ENCODE measurements around the gene RNPS1. TPM values are rescaled to one million over a fixed set of nuclear protein-coding genes. Genes with fewer than 3 reads are reported as not detected.

The RNPS1 gene
- total RNA-seq, 2 donors from 2014 or later = 108 to 154 TPM

DNA sequence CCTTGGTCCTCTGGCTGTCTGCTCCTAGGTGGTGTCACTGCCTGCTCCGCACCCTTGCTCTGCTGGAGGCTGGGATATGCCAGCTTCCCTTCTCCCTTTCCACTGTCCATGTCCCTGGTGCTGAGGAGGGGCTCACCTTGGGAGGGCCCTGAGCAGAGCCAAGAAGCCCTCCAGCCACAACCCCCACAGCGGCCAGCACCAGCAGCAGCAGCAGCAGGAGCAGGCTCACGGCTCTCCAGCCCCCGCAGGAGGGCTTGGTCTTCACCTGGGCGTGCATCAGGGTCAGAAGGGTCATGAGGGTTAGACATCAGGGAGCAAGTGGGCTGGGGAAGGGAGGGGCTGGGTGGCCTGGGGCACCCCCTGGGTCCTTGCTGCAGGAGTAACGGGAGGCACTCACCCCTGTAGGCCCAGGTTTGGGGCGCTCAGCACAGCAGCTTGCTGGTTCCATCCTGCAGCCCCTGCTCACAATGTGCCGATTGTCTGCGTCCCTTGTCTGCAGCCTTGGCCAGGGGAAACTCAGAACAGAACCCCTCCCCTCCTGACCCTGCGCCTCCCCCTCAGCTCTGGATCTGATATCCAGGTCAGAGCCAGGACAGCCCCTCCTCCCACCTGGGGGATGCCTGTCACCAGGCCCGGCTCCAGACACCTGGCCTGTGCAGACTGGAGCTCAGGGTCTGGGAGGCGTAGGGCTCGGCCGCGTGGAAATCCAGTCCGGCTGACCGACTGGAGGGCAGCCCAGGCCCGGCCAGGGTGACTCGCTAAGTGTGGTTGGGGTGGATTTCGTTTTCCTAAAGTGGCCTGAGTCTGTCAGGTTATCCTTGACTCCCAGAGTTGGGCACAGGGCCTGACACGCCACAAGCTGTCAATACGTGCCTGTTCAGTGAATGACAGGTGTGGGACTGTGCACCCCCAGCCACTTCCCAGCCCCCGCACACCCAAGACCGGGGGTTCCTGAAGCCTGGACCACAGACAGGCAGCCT, 57.2 kb downstream of the RNPS1 start, which contains the start of gene BRICD5:
Gene BRICD5 (minus strand): TSS at position 478 of the 980 bp plus-strand sequence. CDS start 30 bp downstream, at position 448.
- H3K27me3 ChIP-seq = no peaks in the 10 kb centered on the region
- no peak for DNase-seq
- peaks cover 30% of the 10 kb centered on the region for H3K4me1 ChIP-seq
- H3K9ac ChIP-seq (ENCODE audit: low read depth in 2 of 2, low read length in 2 of 2) = no peak within 1 kb of the TSS
- H3K9me3 ChIP-seq = no peaks in the 10 kb centered on the region
- no peak within 1 kb of the TSS for H3K27ac ChIP-seq
- H3K36me3 ChIP-seq = peaks cover 8% of the 10 kb centered on the region
- no peak within 1 kb of the TSS for H3K4me3 ChIP-seq
- intact Hi-C loops (cut with DNase I) = no loop called here
- TF ChIP-seq, protein P1, sequence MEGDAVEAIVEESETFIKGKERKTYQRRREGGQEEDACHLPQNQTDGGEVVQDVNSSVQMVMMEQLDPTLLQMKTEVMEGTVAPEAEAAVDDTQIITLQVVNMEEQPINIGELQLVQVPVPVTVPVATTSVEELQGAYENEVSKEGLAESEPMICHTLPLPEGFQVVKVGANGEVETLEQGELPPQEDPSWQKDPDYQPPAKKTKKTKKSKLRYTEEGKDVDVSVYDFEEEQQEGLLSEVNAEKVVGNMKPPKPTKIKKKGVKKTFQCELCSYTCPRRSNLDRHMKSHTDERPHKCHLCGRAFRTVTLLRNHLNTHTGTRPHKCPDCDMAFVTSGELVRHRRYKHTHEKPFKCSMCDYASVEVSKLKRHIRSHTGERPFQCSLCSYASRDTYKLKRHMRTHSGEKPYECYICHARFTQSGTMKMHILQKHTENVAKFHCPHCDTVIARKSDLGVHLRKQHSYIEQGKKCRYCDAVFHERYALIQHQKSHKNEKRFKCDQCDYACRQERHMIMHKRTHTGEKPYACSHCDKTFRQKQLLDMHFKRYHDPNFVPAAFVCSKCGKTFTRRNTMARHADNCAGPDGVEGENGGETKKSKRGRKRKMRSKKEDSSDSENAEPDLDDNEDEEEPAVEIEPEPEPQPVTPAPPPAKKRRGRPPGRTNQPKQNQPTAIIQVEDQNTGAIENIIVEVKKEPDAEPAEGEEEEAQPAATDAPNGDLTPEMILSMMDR (IDR thresholded peaks at IDR 0.05) = no peak

DNA sequence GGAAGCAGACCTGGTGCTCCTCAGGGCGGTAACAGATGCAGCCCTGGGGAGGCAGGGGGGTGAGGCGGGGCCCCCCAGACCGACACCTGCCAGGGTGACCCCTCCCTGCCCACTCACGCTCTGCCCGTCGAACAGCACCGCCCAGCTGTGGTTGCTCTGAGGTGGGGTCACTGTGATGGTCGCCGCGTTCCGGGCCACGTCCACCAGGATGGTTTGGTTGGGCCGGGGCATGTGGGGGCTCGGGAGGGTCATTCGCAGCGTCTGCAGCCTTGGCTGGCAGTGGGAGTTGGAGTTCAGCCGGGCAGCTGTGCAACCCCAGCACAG, 58.0 kb downstream of the RNPS1 start:
- Histone ChIP-seq H3K36me3 (peaks cover 8% of the 10 kb centered on the region), H3K9me3 (no peaks in the 10 kb centered on the region), H3K4me3 (no peak overlapping the region), H3K27me3 (no peaks in the 10 kb centered on the region), H3K27ac (no peak overlapping the region), H3K4me1 (peaks cover 30% of the 10 kb centered on the region), H3K9ac (ENCODE audit: low read depth in 2 of 2, low read length in 2 of 2) (no peak overlapping the region)
- TF ChIP-seq, protein P1 (IDR thresholded peaks at IDR 0.05) = no peak
- DNase-seq = no peak
- intact Hi-C loops (cut with DNase I) = no loop called here

DNA sequence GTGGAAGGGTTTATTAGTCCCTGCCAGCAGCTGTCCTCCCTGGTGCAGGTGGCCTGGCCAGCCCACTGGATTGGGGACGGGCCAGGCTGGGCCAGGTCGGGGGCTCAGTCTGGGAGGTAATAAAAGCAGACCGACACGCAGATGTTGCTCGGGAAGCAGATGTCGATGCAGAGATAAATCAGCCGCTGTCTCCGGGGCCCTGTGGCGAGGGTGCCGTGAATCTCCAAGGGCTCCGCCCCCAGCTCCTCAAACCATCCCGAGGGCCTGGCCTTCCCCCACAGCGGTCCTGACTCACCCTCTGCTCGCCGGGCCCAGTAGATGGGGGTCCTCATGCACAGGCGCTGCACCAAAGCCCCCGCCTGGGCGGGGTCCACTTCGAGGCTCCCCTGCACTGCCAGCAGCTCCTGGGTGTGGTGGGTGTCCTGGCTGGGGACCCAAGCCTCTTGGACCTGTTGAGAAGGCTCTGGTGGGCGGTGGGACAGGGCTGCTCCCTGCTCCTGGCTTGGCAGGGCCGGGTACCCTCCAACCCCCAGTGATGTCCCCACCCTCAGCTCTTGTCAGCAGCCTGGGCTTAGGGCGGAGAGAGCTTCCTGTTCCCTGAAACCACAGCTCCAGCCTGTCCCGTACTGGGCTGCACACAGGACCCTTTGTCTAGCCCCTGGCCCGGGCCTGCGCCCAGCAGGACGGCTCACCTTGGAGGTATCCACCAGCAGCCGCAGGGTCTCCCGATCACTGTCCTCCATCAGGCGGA, 58.5 kb downstream of the RNPS1 start:
- H3K9ac ChIP-seq (ENCODE audit: low read depth in 2 of 2, low read length in 2 of 2) = no peak overlapping the region
- peaks cover 8% of the 10 kb centered on the region for H3K36me3 ChIP-seq
- H3K4me1 ChIP-seq = peaks cover 30% of the 10 kb centered on the region
- TF ChIP-seq, protein P1 (IDR thresholded peaks at IDR 0.05) = no peak
- DNase-seq = no peak
- intact Hi-C loops (cut with DNase I) = loop anchor here (10.0 kb wide), 1 partner anchor 305 kb away; the partner anchor contains the start of gene ATP6V0C
- H3K27me3 ChIP-seq = no peaks in the 10 kb centered on the region
- H3K4me3 ChIP-seq = no peak overlapping the region
- H3K9me3 ChIP-seq = no peaks in the 10 kb centered on the region
- no peak overlapping the region for H3K27ac ChIP-seq

DNA sequence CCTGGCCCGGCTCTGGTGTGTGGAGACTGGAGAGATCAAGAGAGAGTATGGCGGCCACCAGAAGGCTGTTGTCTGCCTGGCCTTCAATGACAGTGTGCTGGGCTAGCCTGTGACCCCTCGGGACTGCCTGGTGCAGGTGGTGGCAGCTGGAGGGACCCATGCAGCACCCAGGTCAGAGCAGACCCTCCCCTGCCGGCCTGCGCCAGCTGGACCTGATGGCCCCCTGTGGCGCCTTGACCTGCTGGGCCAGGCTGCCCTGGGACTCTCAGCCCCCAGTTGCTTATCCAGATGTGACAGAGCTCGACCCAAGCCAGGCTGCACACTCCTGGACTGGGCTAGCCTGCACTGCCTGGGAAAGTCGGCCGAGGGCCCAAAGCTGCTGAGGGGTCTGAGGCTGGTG, 59.2 kb downstream of the RNPS1 start:
- Histone ChIP-seq H3K4me1 (peaks cover 29% of the 10 kb centered on the region), H3K9ac (ENCODE audit: low read depth in 2 of 2, low read length in 2 of 2) (no peak overlapping the region)
- DNase-seq = no peak

DNA sequence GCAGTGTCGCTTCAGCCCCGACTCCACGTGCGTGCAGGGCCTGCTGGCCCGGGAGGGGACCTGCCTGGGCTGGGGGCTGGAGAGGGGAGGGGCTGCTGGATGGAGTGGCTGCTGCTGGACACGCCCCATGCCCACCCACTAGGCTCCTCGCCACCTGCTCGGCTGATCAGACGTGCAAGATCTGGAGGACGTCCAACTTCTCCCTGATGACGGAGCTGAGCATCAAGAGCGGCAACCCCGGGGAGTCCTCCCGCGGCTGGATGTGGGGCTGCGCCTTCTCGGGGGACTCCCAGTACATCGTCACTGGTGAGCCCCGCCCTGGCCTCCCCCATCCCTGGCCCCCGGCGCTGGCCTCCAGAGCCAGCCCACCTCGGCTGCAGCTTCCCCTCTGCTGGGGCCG, 59.6 kb downstream of the RNPS1 start:
- TF ChIP-seq, protein P1 (IDR thresholded peaks at IDR 0.05) = no peak
- H3K36me3 ChIP-seq = peaks cover 8% of the 10 kb centered on the region
- DNase-seq = no peak
- peaks cover 24% of the 10 kb centered on the region for H3K4me1 ChIP-seq
- no peaks in the 10 kb centered on the region for H3K9me3 ChIP-seq
- H3K27ac ChIP-seq = no peak overlapping the region
- H3K9ac ChIP-seq (ENCODE audit: low read depth in 2 of 2, low read length in 2 of 2) = no peak overlapping the region
- intact Hi-C loops (cut with DNase I) = loop anchor here (10.0 kb wide), 1 partner anchor 306 kb away; the partner anchor contains the start of gene ATP6V0C
- no peak overlapping the region for H3K4me3 ChIP-seq
- H3K27me3 ChIP-seq = no peaks in the 10 kb centered on the region

More for the DNA sequence above, 59.2 kb downstream of the RNPS1 start:
- no peaks in the 10 kb centered on the region for H3K9me3 ChIP-seq
- H3K27me3 ChIP-seq = no peaks in the 10 kb centered on the region
- intact Hi-C loops (cut with DNase I) = loop anchor here (10.0 kb wide), 1 partner anchor 306 kb away; the partner anchor contains the start of gene ATP6V0C
- peaks cover 8% of the 10 kb centered on the region for H3K36me3 ChIP-seq
- H3K27ac ChIP-seq = no peak overlapping the region
- no peak overlapping the region for H3K4me3 ChIP-seq
- TF ChIP-seq, protein P1 (IDR thresholded peaks at IDR 0.05) = no peak
